GM19324 (cell line): ENCODE measurements around the gene MEGF6.
"Not testable (repeated sequence)": the region's sequence is repeated elsewhere in the genome, so short reads cannot be mapped to it uniquely, and the experiment has no call there.

ENCODE experiments used
- ATAC-seq: cut with Tn5 transposase; IDR thresholded peaks from one replicate; pipeline ENCODE4 v1.9.1; 2021; ENCODE audit warnings: mild to moderate bottlenecking, moderate library complexity; ENCODE audit not compliant: unreplicated experiment, low FRiP score

MEGF6 gene

GRCh38 chr1:3578433-3578805 is 32.9 kb downstream of the MEGF6 start:
- ATAC-seq, result no peak

GRCh38 chr1:3577711-3578432 is 33.4 kb downstream of the MEGF6 start:
- ATAC-seq, result no peak

DNA sequence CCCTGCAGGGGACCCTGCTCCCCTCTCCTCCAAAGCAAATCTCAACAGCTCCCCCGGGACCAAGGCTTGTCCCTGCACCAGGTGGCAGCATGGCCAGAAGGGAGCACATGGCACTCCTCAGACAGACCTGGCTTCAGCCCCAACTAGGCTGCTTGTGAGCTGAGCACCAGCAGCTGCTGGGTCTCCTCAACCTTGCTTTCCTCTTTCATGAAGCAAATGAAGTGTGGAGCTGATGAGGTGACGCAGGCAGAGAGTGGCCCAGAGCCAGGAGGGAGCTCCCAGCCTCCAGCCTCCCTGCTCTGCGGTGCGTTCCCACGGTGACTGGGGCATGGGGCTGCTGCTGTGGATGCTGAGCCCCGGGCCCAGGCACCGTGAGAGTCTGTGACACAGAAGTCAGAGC is 34.0 kb downstream of the MEGF6 start:
- ATAC-seq, result no peak

- ATAC-seq, result no peak
Measured at GRCh38 chr1:3575993-3576392, 35.3 kb downstream of the MEGF6 start.

DNA sequence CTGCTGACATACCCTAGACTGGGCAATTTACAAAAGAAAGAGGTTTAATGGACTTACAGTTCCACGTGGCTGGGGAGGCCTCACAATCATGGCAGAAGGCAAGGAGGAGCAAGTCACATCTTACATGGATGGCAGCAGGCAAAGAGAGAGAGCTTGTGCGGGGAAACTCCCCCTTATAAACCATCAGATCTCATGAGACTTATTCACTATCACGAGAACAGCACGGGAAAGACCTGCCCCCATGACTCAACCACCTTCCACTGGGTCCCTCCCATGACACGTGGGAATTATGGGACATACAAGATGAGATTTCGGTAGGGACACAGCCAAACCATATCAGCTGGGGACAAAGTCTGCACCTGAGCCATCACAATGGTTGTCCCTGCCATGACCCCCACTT is 35.8 kb downstream of the MEGF6 start:
- ATAC-seq, result not testable (repeated sequence)

DNA sequence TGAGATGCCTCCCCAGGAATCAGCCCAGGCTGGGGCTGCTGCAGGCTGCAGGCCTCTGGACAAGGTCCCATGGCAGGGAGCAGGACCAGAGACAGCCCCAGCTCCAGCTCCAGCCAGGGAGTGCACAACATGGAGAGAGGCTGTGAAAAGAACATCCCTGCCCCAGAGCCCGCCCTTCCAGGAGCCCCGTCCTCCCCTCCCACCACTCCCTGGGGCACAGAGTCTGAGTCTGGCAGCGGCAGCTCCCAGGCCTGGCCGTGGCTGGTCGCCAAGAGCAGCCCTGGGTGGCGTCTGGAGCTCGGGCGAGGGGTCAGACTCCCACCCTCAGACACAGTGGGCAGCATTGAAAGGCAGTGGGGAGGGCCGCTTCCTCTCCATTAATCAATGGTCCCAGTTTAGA is 37.8 kb downstream of the MEGF6 start:
- ATAC-seq, result no peak

DNA sequence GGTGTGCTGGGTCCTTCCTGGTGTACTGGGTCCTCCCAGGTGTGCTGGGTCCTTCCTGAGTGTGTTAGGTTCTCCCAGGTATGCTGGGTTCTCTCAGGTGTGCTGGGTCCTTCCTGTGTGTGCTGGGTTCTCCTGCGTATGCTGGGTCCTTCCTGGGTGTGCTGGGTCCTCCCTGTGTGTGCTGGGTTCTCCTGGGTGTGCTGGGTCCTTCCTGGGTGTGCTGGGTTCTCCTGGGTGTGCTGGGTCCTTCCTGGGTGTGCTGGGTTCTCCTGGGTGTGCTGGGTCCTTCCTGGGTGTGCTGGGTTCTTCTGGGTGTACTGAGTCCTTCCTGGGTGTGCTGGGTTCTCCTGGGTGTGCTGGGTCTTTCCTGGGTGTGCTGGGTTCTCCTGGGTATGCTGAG is 38.7 kb downstream of the MEGF6 start:
- not testable (repeated sequence) for ATAC-seq

GRCh38 chr1:3571263-3571662 is 40.0 kb downstream of the MEGF6 start:
- ATAC-seq, result no peak

GRCh38 chr1:3570066-3570986 is 41.0 kb downstream of the MEGF6 start:
- ATAC-seq, result no peak

GRCh38 chr1:3569436-3569835 is 41.9 kb downstream of the MEGF6 start:
- ATAC-seq, result no peak

GRCh38 chr1:3568815-3569435 is 42.4 kb downstream of the MEGF6 start:
- ATAC-seq, result no peak

GRCh38 chr1:3566951-3567804 is 44.1 kb downstream of the MEGF6 start:
- no peak for ATAC-seq

GRCh38 chr1:3566003-3566885 is 45.1 kb downstream of the MEGF6 start:
- ATAC-seq, result no peak

GRCh38 chr1:3564921-3565831 is 46.1 kb downstream of the MEGF6 start:
- ATAC-seq, result no peak

DNA sequence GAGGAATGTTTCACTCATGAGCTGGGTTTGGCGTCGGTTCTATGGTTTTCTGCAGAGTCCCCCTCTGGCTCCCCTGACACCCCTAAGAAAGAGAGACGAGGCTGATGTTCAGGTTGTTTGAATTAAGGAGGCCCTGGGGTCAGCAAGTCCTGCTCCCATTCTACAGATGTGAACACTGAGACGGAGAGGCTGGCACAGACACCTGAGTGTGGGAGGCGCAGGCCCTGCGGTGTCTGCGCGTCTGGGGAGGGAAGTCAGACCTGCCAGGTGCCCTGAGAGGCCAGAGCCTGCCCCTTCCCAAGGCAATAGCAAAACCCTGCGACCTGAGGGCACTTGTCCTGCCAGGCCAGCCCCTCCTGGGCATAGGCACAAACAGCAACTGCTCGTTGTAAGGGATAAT is 47.7 kb downstream of the MEGF6 start:
- ATAC-seq, result no peak

DNA sequence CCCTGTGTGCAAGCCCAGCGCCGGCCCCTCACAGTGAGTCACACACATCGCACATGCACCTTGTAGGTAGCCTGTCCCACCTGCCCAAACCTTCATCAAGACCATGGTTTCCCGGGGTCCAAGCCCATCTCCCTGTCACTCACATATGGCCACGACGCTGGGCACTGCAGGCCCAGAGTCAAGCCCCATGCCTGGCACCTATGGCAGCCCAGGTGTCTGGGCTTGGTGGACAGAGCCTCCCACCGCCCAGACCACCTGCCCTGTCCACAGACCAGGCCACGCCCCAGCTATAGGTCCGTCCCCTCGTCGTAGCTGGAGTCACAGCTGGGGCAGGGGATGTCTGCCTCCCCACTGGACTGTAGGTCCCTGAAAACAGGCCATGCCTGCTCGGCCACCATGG is 48.2 kb downstream of the MEGF6 start:
- ATAC-seq, result no peak

DNA sequence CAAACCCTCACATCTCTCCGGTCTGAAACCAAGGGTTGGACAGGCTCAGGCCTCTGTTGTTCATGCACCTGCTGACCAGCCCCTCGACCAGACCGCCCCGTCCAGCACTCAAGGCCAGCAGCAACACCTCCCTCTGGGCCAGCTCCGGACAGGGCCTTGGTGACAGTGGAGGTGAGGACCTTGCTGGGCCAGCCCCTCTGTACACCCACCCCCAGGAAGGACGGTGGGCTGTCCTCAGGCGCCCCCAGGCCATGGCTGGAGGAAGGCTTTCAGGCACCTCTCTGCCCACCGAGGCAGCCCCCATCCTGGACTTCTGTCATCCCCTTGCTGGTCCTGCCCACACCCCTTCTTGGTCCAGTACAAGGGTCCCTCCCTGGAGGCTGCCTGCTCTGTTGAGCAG is 48.6 kb downstream of the MEGF6 start:
- no peak for ATAC-seq

DNA sequence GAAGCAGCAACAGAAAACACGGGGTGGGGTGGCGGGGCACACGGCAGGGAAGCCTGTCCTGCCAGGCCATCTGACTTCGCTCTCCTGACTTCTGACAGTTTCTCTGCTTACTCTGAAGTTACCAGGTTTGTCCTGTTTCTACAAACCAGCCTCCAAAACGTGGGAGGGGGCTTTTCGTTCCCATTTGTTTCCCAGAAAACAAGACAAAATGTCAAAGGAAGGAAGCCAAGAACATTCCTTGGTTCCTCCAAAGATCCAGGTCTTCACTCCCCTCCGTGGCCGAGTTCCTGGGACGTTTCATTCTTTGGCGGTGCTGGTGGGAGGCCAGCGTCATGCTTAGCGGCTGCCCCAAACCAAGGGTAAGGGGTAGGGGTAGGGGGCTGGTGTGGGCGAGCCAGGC is 49.6 kb downstream of the MEGF6 start:
- no peak for ATAC-seq

DNA sequence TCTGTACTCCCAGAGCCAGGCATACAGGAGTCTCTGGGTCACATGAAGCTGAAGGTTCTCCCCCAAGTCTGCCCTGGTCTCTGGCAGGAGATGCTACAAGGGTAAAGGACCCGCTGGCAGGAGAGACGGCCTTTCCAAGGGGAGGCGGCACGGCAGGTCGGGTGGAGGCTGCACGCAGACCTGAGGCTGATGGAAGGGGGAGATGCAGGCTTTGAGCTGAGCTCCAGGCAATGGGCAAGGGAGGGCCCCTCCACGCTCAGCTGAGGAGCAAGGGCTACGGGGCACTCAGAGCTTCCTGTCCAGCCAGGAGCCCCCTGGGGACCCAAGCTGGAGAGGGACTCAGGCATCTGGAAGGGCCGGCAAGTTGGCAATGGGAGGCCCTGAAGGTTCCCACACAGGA is 50.3 kb downstream of the MEGF6 start:
- no peak for ATAC-seq
